Activated T-cell treated with anti-CD3 and anti-CD28 coated beads, Interleukin-2, amount 50 U/mL, for 4 hours (primary cell): Measurements from ENCODE around the gene HTRA3. TPM values are rescaled to one million over a fixed set of nuclear protein-coding genes. Genes with fewer than 3 reads are reported as not detected.

Experiments used
- ATAC-seq, 2 donors: fragments of 200-7000 bp; cut with Tn5 transposase; one replicate each; pipeline ENCODE4 v1.10.0; 2021
- DNase-seq: peaks from one replicate; pipeline ENCODE4 v3.0.0-alpha.2; 2020
- H3K27me3 Mint-ChIP-seq: one replicate; pipeline ENCODE4 v1.8.0; 2021; ENCODE audit warnings: low read depth, mixed read lengths
- H3K36me3 Mint-ChIP-seq: one replicate; pipeline ENCODE4 v1.8.0; 2022; ENCODE audit warnings: mixed read lengths; ENCODE audit not compliant: insufficient read depth
- H3K4me1 Mint-ChIP-seq: one replicate; pipeline ENCODE4 v1.8.0; 2021; ENCODE audit warnings: low read depth, mixed read lengths
- H3K4me3 Mint-ChIP-seq: one replicate; pipeline ENCODE4 v1.8.0; 2021; ENCODE audit warnings: mild to moderate bottlenecking, moderate library complexity, mixed read lengths
- H3K9me3 Mint-ChIP-seq: one replicate; pipeline ENCODE4 v1.8.0; 2021; ENCODE audit warnings: mixed read lengths
- total RNA-seq, 3 donors: library from RNA; stranded (reverse); gene quantifications; one replicate each; pipeline ENCODE4 v1.2.1, GENCODE V29; 2021

HTRA3 gene
- total RNA-seq, 3 donors from 2014 or later = not detected

- DNase-seq = no peak
- Mint-ChIP-seq H3K36me3 (no peaks in the 10 kb centered on the region), H3K9me3 (peaks cover 2% of the 10 kb centered on the region), H3K4me1 (no peaks in the 10 kb centered on the region), H3K27me3 (peaks cover 12% of the 10 kb centered on the region), H3K4me3 (no peak overlapping the region)
- no peak for ATAC-seq
Measured at GRCh38 chr4:8305851-8306471, 36.4 kb downstream of the HTRA3 start.

DNA sequence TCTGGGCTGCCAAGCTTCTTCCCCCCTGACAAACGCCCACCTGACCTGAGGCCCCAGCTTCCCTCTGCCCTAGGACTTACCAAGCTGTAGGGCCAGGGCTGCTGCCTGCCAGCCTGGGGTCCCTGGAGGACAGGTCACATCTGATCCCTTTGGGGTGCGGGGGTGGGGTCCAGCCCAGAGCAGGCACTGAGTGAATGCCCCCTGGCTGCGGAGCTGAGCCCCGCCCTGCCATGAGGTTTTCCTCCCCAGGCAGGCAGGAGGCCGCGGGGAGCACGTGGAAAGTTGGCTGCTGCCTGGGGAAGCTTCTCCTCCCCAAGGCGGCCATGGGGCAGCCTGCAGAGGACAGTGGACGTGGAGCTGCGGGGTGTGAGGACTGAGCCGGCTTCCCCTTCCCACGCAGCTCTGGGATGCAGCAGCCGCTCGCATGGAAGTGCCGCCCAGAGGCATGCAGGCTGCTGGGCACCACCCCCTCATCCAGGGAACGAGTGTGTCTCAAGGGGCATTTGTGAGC is 37.0 kb downstream of the HTRA3 start:
- DNase-seq (no peak), ATAC-seq (no peak)
- H3K4me3 Mint-ChIP-seq = no peak overlapping the region
- H3K36me3 Mint-ChIP-seq = no peaks in the 10 kb centered on the region
- peaks cover 12% of the 10 kb centered on the region for H3K27me3 Mint-ChIP-seq
- H3K4me1 Mint-ChIP-seq = no peaks in the 10 kb centered on the region
- H3K9me3 Mint-ChIP-seq = no peaks in the 10 kb centered on the region

DNA sequence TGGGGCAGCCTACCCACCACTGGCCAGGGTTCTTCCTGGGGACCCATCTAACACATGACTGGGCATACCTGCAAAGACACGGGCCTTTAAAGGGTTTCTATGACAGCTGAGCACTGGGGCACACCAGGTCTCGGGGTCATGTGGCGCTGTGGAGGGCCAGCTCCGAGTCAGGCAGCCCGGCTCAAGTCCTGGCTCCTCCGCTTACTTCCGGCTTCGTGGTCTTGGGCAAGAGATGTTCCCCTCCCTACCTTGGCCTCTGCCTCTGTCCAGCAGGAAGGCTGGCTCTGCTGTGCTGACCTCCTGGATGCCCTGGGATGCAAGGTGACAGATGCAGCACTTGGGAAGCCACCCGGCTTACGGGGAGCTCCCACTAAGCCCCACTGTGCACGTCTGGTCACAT is 37.6 kb downstream of the HTRA3 start:
- no peak for DNase-seq
- Mint-ChIP-seq H3K27me3 (peaks cover 12% of the 10 kb centered on the region), H3K9me3 (no peaks in the 10 kb centered on the region), H3K4me1 (no peaks in the 10 kb centered on the region), H3K36me3 (no peaks in the 10 kb centered on the region), H3K4me3 (no peak overlapping the region)
- no peak for ATAC-seq

DNA sequence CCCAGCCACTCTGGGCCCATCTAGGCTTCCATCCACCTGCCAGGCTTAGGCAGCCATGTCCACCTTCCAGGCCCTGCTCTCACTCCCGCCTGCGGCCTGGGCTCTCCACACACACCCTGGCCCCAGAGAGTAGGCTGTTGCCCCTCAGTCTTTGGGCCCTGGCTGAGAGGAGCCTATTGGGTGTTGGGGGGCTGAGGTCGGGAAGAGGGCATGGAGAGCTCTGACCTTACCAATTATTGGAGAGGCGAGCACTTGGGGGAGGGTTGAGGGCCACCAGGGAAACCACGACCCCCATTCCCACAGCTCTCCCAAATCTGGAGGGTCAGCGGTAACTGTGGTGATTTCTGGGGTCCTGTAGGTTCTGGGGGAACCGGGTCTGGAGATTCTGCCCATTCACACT is 38.2 kb downstream of the HTRA3 start:
- Mint-ChIP-seq H3K27me3 (peaks cover 12% of the 10 kb centered on the region), H3K36me3 (no peaks in the 10 kb centered on the region), H3K9me3 (peaks cover 3% of the 10 kb centered on the region), H3K4me1 (no peaks in the 10 kb centered on the region), H3K4me3 (no peak overlapping the region)
- DNase-seq = no peak
- ATAC-seq = no peak

GRCh38 chr4:8308144-8308543 is 38.6 kb downstream of the HTRA3 start:
- Mint-ChIP-seq H3K9me3 (peaks cover 7% of the 10 kb centered on the region), H3K27me3 (peaks cover 12% of the 10 kb centered on the region)
- no peak for DNase-seq

GRCh38 chr4:8308856-8309771 is 39.6 kb downstream of the HTRA3 start:
- Mint-ChIP-seq H3K4me3 (no peak overlapping the region), H3K27me3 (peaks cover 9% of the 10 kb centered on the region), H3K9me3 (peaks cover 12% of the 10 kb centered on the region), H3K4me1 (no peaks in the 10 kb centered on the region), H3K36me3 (no peaks in the 10 kb centered on the region)
- DNase-seq (no peak), ATAC-seq (no peak)

More at GRCh38 chr4:8308144-8308543, 38.6 kb downstream of the HTRA3 start:
- Mint-ChIP-seq H3K4me1 (no peaks in the 10 kb centered on the region), H3K4me3 (no peak overlapping the region), H3K36me3 (no peaks in the 10 kb centered on the region)
- no peak for ATAC-seq

DNA sequence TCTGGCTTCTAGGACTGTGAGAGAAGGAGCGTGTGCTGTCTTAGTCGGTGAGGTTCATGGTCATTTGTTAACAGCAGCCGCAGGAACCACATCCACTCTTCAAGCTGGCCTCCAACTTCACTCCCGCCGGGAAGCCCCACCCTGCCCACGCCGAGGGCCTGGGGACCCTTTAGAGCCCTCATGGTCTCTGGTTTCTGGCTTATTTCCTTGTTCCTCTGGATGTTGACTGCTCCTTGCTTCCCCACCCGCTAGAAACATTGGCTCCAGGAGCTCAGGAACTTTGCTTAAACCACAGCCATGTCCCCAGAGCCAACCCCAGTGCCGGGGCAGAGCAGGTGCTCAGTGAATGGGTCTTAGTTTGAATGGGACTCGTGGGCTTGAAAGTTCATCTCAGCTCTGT is 40.8 kb downstream of the HTRA3 start:
- Mint-ChIP-seq H3K4me1 (no peaks in the 10 kb centered on the region), H3K9me3 (peaks cover 12% of the 10 kb centered on the region), H3K27me3 (peaks cover 9% of the 10 kb centered on the region), H3K4me3 (no peak overlapping the region), H3K36me3 (no peaks in the 10 kb centered on the region)
- no peak for DNase-seq
- ATAC-seq = no peak

- H3K36me3 Mint-ChIP-seq = no peaks in the 10 kb centered on the region
- peaks cover 7% of the 10 kb centered on the region for H3K27me3 Mint-ChIP-seq
- no peaks in the 10 kb centered on the region for H3K4me1 Mint-ChIP-seq
- DNase-seq = no peak
- H3K9me3 Mint-ChIP-seq = peaks cover 12% of the 10 kb centered on the region
- no peak for ATAC-seq
- no peak overlapping the region for H3K4me3 Mint-ChIP-seq
Measured at GRCh38 chr4:8311101-8312068, 41.8 kb downstream of the HTRA3 start.

DNA sequence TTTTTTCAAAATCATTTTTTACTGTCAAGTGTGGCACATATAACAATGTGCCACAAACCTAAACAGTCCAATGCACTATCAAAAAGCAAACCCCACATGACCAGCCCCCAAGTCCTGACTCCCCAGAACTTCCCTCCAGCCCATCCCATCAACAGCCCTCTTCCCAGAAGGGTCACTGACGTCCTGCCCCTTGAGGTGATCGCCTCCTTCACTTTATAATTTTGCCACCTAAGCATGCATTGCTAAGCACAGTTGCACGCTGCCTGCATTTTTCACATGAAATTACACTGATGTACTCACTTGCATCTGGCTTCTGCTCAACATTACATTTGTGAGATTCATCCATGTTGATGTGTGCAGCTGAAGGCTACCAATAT is 42.5 kb downstream of the HTRA3 start:
- Mint-ChIP-seq H3K4me1 (no peaks in the 10 kb centered on the region), H3K27me3 (peaks cover 7% of the 10 kb centered on the region), H3K36me3 (no peaks in the 10 kb centered on the region), H3K4me3 (no peak overlapping the region), H3K9me3 (peaks cover 12% of the 10 kb centered on the region)
- no peak for ATAC-seq
- no peak for DNase-seq

DNA sequence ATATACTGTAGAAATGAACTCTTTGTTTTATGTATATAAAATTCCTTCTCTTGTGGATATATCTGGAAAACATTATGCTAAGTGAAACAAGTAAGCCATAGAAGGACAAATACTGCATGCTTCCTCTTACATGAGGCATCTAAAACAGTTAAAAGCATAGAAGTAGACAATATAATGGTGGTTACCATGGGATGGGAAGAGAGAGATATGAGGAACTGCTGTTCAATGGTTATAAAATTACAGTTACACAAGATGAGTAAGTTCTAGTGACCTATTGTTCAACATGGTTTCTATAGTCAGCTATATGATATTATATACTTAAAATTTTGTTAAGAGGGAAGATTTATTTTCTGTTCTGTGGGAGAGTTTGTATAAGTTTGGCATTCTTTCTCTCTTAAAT is 43.4 kb downstream of the HTRA3 start:
- no peaks in the 10 kb centered on the region for H3K36me3 Mint-ChIP-seq
- H3K4me3 Mint-ChIP-seq = no peak overlapping the region
- no peaks in the 10 kb centered on the region for H3K4me1 Mint-ChIP-seq
- DNase-seq (no peak), ATAC-seq (no peak)
- H3K9me3 Mint-ChIP-seq = peaks cover 12% of the 10 kb centered on the region
- peaks cover 7% of the 10 kb centered on the region for H3K27me3 Mint-ChIP-seq

DNA sequence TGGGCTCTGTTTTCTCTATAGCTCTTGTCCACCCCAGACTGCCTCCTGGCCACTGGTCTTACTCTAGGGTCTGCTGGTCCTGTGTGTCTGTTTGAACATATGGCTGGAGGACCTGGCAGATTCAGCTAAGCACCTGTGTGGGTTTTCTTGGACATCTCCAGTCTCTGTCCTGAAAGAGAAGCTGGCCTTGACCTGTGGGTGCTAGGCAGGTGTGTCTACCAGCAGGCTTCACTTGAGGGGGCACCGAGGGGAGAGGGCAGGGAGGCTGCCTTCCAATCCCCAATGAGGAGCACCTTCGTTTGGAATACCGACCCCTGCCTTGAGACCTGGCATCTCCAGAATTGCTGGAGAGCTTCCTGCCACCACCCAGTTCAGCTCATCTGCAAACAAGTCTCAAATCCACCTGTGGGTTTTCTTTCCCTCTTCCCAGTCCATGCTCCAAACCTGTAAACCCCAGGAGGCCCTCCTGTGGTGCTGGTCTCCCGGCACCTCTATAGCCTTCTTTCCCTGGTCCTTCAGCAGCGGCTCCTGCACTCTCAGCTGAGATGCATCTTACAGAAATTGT is 45.2 kb downstream of the HTRA3 start:
- no peak for DNase-seq
- Mint-ChIP-seq H3K36me3 (no peaks in the 10 kb centered on the region), H3K27me3 (peaks cover 5% of the 10 kb centered on the region), H3K9me3 (peaks cover 12% of the 10 kb centered on the region), H3K4me3 (no peak overlapping the region), H3K4me1 (no peaks in the 10 kb centered on the region)
- no peak for ATAC-seq

GRCh38 chr4:8315435-8316250 is 46.1 kb downstream of the HTRA3 start:
- H3K4me1 Mint-ChIP-seq = no peaks in the 10 kb centered on the region
- H3K4me3 Mint-ChIP-seq = no peak overlapping the region
- no peak for DNase-seq
- no peak for ATAC-seq
- peaks cover 12% of the 10 kb centered on the region for H3K9me3 Mint-ChIP-seq
- H3K36me3 Mint-ChIP-seq = no peaks in the 10 kb centered on the region
- peaks cover 5% of the 10 kb centered on the region for H3K27me3 Mint-ChIP-seq

DNA sequence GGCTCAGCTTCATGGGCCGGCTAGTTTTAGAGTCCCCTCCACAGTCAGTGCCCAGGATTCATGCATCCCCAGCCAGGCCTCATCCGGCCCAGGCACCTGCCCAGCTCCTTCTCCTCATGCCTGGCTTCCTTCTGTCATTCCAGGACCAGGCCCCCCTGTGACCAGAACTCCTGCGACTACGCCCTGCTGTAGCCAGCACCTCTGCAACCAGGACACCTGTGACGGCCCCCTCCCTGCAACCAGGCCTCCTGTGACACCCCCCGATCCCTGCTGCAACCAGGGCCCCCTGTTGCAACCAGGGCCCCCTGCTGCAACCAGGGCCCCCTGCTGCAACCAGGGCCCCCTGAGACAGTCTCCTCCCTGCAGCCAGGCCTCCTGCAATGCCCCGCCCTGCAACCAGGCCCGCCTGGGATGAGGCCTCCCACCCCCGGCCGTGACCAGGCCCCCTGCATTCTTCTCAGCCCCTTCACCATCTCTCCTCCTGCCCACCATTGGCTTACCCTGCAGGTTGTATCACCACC is 46.8 kb downstream of the HTRA3 start:
- Mint-ChIP-seq H3K36me3 (no peaks in the 10 kb centered on the region), H3K4me3 (no peak overlapping the region), H3K27me3 (peaks cover 5% of the 10 kb centered on the region), H3K9me3 (peaks cover 12% of the 10 kb centered on the region), H3K4me1 (no peaks in the 10 kb centered on the region)
- ATAC-seq (no peak), DNase-seq (no peak)
